SJSA1 (cell line): ENCODE measurements around the gene SLC38A5. TPM values are rescaled to one million over a fixed set of nuclear protein-coding genes. Genes with fewer than 3 reads are reported as not detected.
A peak's percentile ranks its signal among the peaks of the same experiment; 100 is the strongest.

Source experiments
- DNase-seq, 2 experiments: peaks; one replicate each; pipeline ENCODE4 v3.0.0-alpha.2; 2015 to 2020; ENCODE audit warnings: low spot score in 2 of 2, low read depth in 1 of 2
- H3K27ac ChIP-seq: fragments of 250-450 bp; sonication (Bioruptor Pico); 2 replicates; pipeline ENCODE4 v1.5.1; 2020; ENCODE audit warnings: mild to moderate bottlenecking, moderate library complexity
- H3K27me3 ChIP-seq: fragments of 250-450 bp; sonication (Bioruptor Pico); replicated peaks from 2 replicates; pipeline ENCODE4 v1.5.1; 2020; ENCODE audit warnings: mild to moderate bottlenecking, moderate library complexity
- H3K36me3 ChIP-seq: fragments of 250-450 bp; sonication (Bioruptor Pico); 2 replicates; pipeline ENCODE4 v1.5.1; 2020; ENCODE audit warnings: mild to moderate bottlenecking
- H3K4me1 ChIP-seq: fragments of 250-450 bp; sonication (Bioruptor Pico); replicated peaks from 2 replicates; pipeline ENCODE4 v1.6.1; 2021; ENCODE audit warnings: mild to moderate bottlenecking
- H3K4me3 ChIP-seq: fragments of 250-450 bp; sonication (Bioruptor Pico); 2 replicates; pipeline ENCODE4 v1.5.1; 2020; ENCODE audit warnings: mild to moderate bottlenecking
- H3K9me3 ChIP-seq: fragments of 250-450 bp; sonication (Bioruptor Pico); replicated peaks from 2 replicates; pipeline ENCODE4 v1.5.1; 2020; ENCODE audit warnings: mild to moderate bottlenecking
- total RNA-seq: library from RNA; depleted of rRNA; stranded (reverse); fragments of >200 nt; shearing (Covaris generic); gene quantifications from 2 replicates; pipeline ENCODE4 v1.2.3, GENCODE V29; 2014

SLC38A5 gene
- total RNA-seq, 1 experiment from 2014 or later: 0.16 TPM

- peaks cover 14% of the 10 kb centered on the region for H3K4me1 ChIP-seq
- H3K9me3 ChIP-seq: no peaks in the 10 kb centered on the region
- no peak for DNase-seq
- H3K4me3 ChIP-seq: no peak overlapping the region
- H3K27me3 ChIP-seq: no peaks in the 10 kb centered on the region
- peaks cover 69% of the 10 kb centered on the region for H3K36me3 ChIP-seq
- no peak overlapping the region for H3K27ac ChIP-seq
Measured at GRCh38 chrX:48482526-48482925, 12.5 kb upstream of the SLC38A5 start.

GRCh38 chrX:48480583-48480982, 10.5 kb upstream of the SLC38A5 start:
- no peaks in the 10 kb centered on the region for H3K27me3 ChIP-seq
- no peaks in the 10 kb centered on the region for H3K9me3 ChIP-seq
- peaks cover 59% of the 10 kb centered on the region for H3K36me3 ChIP-seq
- H3K4me1 ChIP-seq: peaks cover 4% of the 10 kb centered on the region; the same call in 1 of the 2 replicates
- H3K4me3 ChIP-seq: no peak overlapping the region
- DNase-seq: no peak
- no peak overlapping the region for H3K27ac ChIP-seq

- H3K27ac ChIP-seq: no peak overlapping the region
- no peaks in the 10 kb centered on the region for H3K9me3 ChIP-seq
- peaks cover 56% of the 10 kb centered on the region for H3K36me3 ChIP-seq
- H3K4me3 ChIP-seq: no peak overlapping the region
- DNase-seq: no peak
- no peaks in the 10 kb centered on the region for H3K27me3 ChIP-seq
- peaks cover 4% of the 10 kb centered on the region; the same call in 1 of the 2 replicates for H3K4me1 ChIP-seq
Measured at GRCh38 chrX:48480142-48480541, 10.1 kb upstream of the SLC38A5 start.

GRCh38 chrX:48478806-48479205, 8.7 kb upstream of the SLC38A5 start:
- Histone ChIP-seq H3K27me3 (no peaks in the 10 kb centered on the region), H3K4me1 (peaks cover 8% of the 10 kb centered on the region; the same call in 1 of the 2 replicates), H3K36me3 (peaks cover 43% of the 10 kb centered on the region), H3K9me3 (no peaks in the 10 kb centered on the region), H3K4me3 (no peak overlapping the region), H3K27ac (no peak overlapping the region)
- no peak for DNase-seq

- Histone ChIP-seq H3K4me3 (no peak overlapping the region), H3K9me3 (no peaks in the 10 kb centered on the region), H3K36me3 (peaks cover 39% of the 10 kb centered on the region), H3K27me3 (no peaks in the 10 kb centered on the region), H3K4me1 (peaks cover 8% of the 10 kb centered on the region; the same call in 1 of the 2 replicates), H3K27ac (no peak overlapping the region)
- no peak for DNase-seq
Measured at GRCh38 chrX:48477960-48478755, 8.1 kb upstream of the SLC38A5 start.

GRCh38 chrX:48476919-48477318, 6.9 kb upstream of the SLC38A5 start:
- Histone ChIP-seq H3K36me3 (peaks cover 26% of the 10 kb centered on the region), H3K4me1 (peaks cover 8% of the 10 kb centered on the region; the same call in 1 of the 2 replicates), H3K9me3 (no peaks in the 10 kb centered on the region), H3K4me3 (peak overlapping the region; percentile 83), H3K27me3 (no peaks in the 10 kb centered on the region), H3K27ac (peak overlapping the region; percentile 88; the same call in 1 of the 2 replicates)
- DNase-seq: no peak

GRCh38 chrX:48475774-48476577, 5.9 kb upstream of the SLC38A5 start, which contains the start of gene FTSJ1:
Gene FTSJ1 (plus strand): TSS chrX:48476199. CDS start chrX:48478048, 1,849 bp downstream.
- Histone ChIP-seq H3K4me1 (peaks cover 8% of the 10 kb centered on the region; the same call in 1 of the 2 replicates), H3K27me3 (no peaks in the 10 kb centered on the region), H3K27ac (peak within 1 kb of the TSS; percentile 88), H3K9me3 (no peaks in the 10 kb centered on the region), H3K36me3 (peaks cover 17% of the 10 kb centered on the region), H3K4me3 (peak within 1 kb of the TSS; percentile 83)
- peak; percentile 84 to 88 for DNase-seq

GRCh38 chrX:48475296-48475695, 5.2 kb upstream of the SLC38A5 start:
- H3K27ac ChIP-seq: peak overlapping the region; percentile 88
- no peaks in the 10 kb centered on the region for H3K27me3 ChIP-seq
- peak overlapping the region; percentile 83 for H3K4me3 ChIP-seq
- H3K9me3 ChIP-seq: no peaks in the 10 kb centered on the region
- peaks cover 12% of the 10 kb centered on the region; the same call in 1 of the 2 replicates for H3K36me3 ChIP-seq
- peaks cover 8% of the 10 kb centered on the region; the same call in 1 of the 2 replicates for H3K4me1 ChIP-seq
- no peak for DNase-seq

GRCh38 chrX:48474581-48474980, 4.5 kb upstream of the SLC38A5 start:
- Histone ChIP-seq H3K9me3 (no peaks in the 10 kb centered on the region), H3K27ac (no peak overlapping the region), H3K27me3 (no peaks in the 10 kb centered on the region), H3K4me1 (peaks cover 8% of the 10 kb centered on the region; the same call in 1 of the 2 replicates), H3K4me3 (no peak overlapping the region), H3K36me3 (peaks cover 9% of the 10 kb centered on the region; the same call in 1 of the 2 replicates)
- no peak for DNase-seq

- H3K27ac ChIP-seq: no peak overlapping the region
- H3K9me3 ChIP-seq: no peaks in the 10 kb centered on the region
- H3K27me3 ChIP-seq: no peaks in the 10 kb centered on the region
- peaks cover 5% of the 10 kb centered on the region; the same call in 1 of the 2 replicates for H3K36me3 ChIP-seq
- DNase-seq: no peak
- H3K4me1 ChIP-seq: peaks cover 8% of the 10 kb centered on the region; the same call in 1 of the 2 replicates
- H3K4me3 ChIP-seq: no peak overlapping the region
Measured at GRCh38 chrX:48474127-48474526, 4.1 kb upstream of the SLC38A5 start.

GRCh38 chrX:48473704-48473990, 3.6 kb upstream of the SLC38A5 start:
- peaks cover 8% of the 10 kb centered on the region; the same call in 1 of the 2 replicates for H3K4me1 ChIP-seq
- no peak overlapping the region for H3K4me3 ChIP-seq
- no peaks in the 10 kb centered on the region for H3K27me3 ChIP-seq
- H3K27ac ChIP-seq: no peak overlapping the region
- no peak for DNase-seq
- H3K36me3 ChIP-seq: 0 out of 2 replicates have a peak, but pooled peaks cover 4% of the 10 kb centered on the region
- H3K9me3 ChIP-seq: no peaks in the 10 kb centered on the region

GRCh38 chrX:48472851-48473703, 3.0 kb upstream of the SLC38A5 start:
- Histone ChIP-seq H3K4me1 (peaks cover 8% of the 10 kb centered on the region; the same call in 1 of the 2 replicates), H3K36me3 (0 out of 2 replicates have a peak, but pooled peaks cover 4% of the 10 kb centered on the region), H3K4me3 (no peak overlapping the region), H3K27me3 (no peaks in the 10 kb centered on the region), H3K27ac (no peak overlapping the region), H3K9me3 (no peaks in the 10 kb centered on the region)
- DNase-seq: no peak

- Histone ChIP-seq H3K27ac (no peak overlapping the region), H3K9me3 (no peaks in the 10 kb centered on the region), H3K4me1 (peaks cover 5% of the 10 kb centered on the region; the same call in 1 of the 2 replicates), H3K27me3 (no peaks in the 10 kb centered on the region), H3K4me3 (no peak overlapping the region), H3K36me3 (0 out of 2 replicates have a peak, but pooled peaks cover 2% of the 10 kb centered on the region)
- DNase-seq: no peak
Measured at GRCh38 chrX:48472225-48472624, 2.2 kb upstream of the SLC38A5 start.
